NB4 (cell line): Measurements from ENCODE around the gene PRKG1.

Experiments used
- DNase-seq: peaks from one replicate; pipeline ENCODE4 v3.0.0; 2010; ENCODE audit warnings: low read depth
- H3K4me3 ChIP-seq: one replicate; pipeline ENCODE4 v1.5.1; 2011; ENCODE audit warnings: mild to moderate bottlenecking, low read depth, low read length, moderate library complexity
- MAX ChIP-seq: IDR thresholded peaks from 2 replicates; pipeline ENCODE4 v1.6.1; 2011; ENCODE audit warnings: low read depth, low read length
- MYC ChIP-seq: IDR thresholded peaks from 2 replicates; pipeline ENCODE4 v1.6.1; 2011; ENCODE audit warnings: low read depth, low read length
- POLR2A ChIP-seq: IDR thresholded peaks from 2 replicates; pipeline ENCODE4 v1.6.1; 2011; ENCODE audit warnings: mild to moderate bottlenecking; ENCODE audit not compliant: insufficient read length; ENCODE audit errors: extremely low read depth
- TF ChIP-seq, protein P1 (sequence below): IDR thresholded peaks from one replicate; pipeline ENCODE4 v1.5.1; 2012; ENCODE audit warnings: low read depth, low read length

Gene PRKG1

DNA sequence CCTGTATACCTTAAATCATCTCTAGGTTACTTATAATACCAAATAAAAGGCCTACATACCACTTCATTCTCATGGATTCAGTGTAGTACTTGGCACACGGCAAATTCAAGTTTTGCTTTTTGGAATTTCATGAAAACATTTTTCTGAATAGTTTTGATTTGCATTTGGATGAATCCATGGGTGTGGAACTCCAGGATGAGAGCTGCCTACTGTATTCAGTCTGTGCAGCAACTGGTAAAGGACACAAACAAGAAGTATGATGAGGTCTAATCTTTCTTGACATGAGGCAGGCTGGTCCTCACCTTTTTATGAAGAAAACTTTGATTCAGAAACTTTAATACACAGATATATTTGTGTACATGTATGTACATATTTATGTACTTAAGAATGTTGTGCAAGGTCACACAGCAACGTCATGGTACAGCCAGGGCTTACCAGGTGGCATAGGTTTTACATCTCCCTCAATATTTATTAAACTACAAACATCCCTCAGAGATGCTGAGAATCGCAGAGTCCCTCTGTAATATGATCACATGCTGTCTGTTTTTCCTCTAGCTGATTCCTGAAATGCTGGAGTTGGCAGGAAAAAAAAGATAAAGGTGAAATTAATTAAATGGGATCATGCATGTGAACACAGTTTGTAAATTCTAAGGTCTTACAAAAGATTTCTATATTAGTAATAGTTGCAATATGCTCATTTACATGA lies 239.6 kb downstream of the PRKG1 start:
- no peak overlapping the region for H3K4me3 ChIP-seq
- TF ChIP-seq, protein P1, sequence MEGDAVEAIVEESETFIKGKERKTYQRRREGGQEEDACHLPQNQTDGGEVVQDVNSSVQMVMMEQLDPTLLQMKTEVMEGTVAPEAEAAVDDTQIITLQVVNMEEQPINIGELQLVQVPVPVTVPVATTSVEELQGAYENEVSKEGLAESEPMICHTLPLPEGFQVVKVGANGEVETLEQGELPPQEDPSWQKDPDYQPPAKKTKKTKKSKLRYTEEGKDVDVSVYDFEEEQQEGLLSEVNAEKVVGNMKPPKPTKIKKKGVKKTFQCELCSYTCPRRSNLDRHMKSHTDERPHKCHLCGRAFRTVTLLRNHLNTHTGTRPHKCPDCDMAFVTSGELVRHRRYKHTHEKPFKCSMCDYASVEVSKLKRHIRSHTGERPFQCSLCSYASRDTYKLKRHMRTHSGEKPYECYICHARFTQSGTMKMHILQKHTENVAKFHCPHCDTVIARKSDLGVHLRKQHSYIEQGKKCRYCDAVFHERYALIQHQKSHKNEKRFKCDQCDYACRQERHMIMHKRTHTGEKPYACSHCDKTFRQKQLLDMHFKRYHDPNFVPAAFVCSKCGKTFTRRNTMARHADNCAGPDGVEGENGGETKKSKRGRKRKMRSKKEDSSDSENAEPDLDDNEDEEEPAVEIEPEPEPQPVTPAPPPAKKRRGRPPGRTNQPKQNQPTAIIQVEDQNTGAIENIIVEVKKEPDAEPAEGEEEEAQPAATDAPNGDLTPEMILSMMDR, result no peak
- TF ChIP-seq MAX (no peak), MYC (no peak), POLR2A (no peak)
- DNase-seq, result no peak

DNA sequence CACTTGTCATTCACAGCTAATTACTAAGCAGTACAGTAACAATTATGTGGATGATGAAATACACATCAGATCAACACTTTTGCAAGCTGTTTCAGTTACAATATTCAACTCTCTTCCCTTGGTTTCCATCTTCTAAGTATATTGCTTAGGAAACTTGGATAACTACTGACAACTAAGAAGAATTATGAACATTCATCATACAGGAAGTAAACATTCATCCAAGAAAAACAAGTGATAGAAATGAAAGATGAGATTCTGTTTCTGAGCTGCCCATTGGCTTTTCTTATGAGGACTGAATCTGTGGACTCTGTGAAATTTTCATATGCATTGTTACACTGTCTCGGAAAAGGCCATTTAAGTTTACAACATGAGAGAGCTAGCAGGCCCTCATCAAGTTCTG lies 240.2 kb downstream of the PRKG1 start:
- no peak for TF ChIP-seq MAX
- TF ChIP-seq POLR2A, result no peak
- TF ChIP-seq, protein P1, result no peak
- TF ChIP-seq MYC, result no peak
- no peak overlapping the region for H3K4me3 ChIP-seq
- no peak for DNase-seq

DNA sequence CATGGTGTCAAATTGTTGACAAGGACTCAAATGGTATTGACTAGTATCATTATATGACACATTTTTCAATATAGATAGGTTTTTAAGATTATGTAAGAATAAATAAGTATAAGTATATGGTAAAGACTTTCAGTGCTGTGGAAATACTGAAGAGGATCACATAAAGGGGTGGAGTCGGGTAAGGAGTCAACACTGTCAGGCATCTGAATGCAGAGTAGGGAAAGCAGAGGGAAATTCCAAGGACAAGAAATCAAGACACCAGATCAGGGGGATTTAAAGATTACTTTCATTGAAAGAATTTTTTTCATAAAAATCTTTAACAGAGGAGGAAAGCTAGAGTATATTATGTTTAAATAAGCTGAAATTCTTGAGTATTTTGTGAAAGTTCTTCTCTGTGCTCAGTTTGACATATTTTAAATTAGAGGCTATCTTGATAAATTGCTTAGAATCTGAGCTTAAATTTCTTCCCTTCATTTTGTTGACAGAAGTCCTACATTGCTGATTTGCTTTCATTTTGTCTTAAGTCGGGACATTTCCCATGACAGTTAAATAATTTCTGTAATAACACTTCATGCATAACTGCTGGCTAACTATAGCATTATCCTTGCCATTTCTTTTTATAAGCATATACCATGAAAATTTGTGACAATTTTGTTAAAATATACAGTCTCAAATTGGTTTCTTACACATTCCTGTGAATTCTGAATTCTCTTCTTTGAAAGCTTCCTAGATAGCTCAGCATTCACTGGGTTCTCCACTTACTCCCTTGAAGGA lies 244.3 kb downstream of the PRKG1 start:
- no peak for DNase-seq
- TF ChIP-seq MAX, result no peak
- no peak for TF ChIP-seq MYC
- TF ChIP-seq, protein P1, result no peak
- TF ChIP-seq POLR2A, result no peak
- no peak overlapping the region for H3K4me3 ChIP-seq

- TF ChIP-seq, protein P1, result no peak
- TF ChIP-seq POLR2A (no peak), MYC (no peak), MAX (no peak)
- no peak overlapping the region for H3K4me3 ChIP-seq
- DNase-seq, result no peak
Observed at GRCh38 chr10:51319173-51319435, 244.8 kb downstream of the PRKG1 start.

DNA sequence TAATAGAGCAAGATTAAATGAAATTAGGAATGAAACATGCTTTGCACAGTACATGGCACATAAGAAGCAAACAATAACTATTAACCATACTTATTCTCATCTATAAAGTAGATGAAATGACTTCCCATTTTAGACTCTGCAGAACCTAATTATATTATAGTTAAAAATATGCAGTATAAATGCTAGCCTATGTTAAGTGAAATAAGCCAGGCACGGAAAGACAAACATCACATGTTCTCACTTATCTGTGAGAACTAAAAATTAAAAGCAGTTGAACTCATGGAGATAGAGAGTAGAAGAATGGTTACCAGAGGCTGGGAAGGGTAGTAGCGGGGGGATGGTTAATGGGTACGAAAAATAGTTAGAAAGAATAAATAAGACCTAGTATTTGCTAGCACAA lies 247.0 kb downstream of the PRKG1 start:
- H3K4me3 ChIP-seq, result no peak overlapping the region
- no peak for TF ChIP-seq MAX
- no peak for TF ChIP-seq MYC
- TF ChIP-seq, protein P1, result no peak
- no peak for TF ChIP-seq POLR2A
- DNase-seq, result no peak

DNA sequence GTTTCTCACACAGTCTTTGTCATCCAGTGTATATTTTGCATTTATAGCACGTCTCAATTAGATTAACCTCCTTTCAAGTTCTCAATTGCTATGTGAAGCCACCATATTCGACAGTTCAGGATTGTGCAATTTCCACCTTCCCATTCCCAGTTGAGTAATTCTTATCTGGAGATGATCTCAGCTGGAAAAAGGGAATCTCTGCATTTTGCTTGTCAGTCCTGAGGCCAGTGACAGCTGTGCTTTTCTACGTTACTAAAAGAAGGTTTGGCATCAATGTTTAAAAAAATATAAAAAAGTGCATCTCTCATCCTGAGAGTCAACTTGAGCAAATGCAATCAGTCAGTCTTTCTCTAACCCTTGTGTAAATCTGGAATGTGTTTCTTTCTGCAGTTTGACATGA lies 247.7 kb downstream of the PRKG1 start:
- TF ChIP-seq POLR2A (no peak), MAX (no peak), MYC (no peak)
- TF ChIP-seq, protein P1, result no peak
- no peak overlapping the region for H3K4me3 ChIP-seq
- no peak for DNase-seq
